Endometrium (tissue), 2 donors: Measurements from ENCODE around the gene TH.

Experiments
- FAIRE-seq: peaks from 2 replicates; lab custom pipeline; 2012; peaks lifted over from hg19 to GRCh38; lab: Jason Lieb, UNC
- donor health status: control.
- donor health status: control.

TH gene

DNA sequence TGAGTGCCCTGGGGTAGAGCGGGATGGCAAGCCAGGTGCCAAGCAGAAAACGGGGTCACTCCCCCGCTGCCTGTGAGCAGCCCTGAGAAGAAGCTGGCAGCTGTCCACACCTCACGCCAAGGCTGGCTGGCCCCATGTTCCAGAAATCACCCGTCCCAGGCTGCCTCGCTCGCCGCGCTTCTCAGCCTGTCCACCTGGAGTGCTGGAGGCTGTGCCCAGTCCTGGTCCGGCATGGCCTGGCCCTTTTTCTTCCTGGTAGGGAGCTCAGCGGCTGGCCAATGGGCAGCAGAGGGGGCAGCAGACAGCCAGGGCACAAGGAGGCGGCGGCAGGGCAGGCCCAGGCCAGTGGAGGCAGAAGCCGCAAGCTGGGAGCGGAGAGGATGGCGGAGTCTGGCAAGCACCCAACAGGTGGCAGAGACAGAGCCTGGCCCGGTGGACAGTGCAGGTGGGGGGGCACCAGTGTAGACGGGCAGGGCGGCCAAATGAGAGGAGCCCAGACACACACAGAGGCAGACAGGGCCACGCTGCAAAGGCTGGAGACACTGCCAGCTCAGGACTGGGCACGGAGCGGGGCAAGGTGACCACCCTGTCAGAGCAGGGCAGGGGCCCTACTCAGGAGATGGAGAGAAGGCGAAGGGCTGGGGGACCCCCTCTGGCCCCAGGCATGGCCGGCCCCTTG lies 37.2 kb upstream of the TH start:
- FAIRE-seq = no peak

DNA sequence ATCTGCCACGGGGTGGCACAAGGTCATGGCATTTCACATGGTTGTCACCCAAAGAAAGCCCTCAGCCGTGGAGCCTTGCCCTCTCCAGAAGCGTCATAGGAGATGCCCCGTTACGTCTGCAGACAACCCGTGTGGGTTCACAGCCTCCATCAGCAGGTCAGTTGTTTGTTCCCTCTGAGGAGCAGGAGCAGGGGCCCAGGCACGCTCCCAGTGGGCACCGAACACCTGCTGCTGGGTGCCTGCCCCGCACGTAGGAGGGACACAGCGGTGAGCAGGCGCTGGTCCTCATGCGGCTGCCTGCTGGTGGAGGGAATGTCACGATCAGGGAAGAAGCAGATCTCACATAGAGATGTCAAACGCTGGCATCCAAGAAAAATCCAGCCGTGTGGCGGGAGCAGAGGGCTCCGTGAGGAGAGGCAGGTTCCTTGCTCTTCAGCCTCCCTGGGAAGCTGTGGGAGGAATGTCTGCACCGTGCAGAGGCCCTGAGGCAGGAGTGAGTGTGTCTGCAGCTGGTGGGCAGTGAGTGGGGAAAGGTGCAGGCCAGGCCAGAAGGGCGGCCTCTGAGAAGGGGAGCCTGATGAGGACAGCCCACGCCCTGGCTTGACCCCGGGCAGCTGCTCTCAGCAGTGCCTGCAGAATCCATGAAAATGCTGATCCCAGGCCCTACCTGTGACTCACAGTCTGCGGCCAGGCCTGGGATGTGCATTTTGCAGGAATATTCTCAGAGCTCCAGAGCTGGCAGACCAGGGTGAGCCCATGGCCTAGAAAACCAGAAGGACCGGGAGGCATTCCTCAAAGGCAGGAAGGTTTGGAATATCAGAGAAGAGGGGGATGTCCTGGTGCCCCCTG lies 36.4 kb upstream of the TH start:
- no peak for FAIRE-seq

DNA sequence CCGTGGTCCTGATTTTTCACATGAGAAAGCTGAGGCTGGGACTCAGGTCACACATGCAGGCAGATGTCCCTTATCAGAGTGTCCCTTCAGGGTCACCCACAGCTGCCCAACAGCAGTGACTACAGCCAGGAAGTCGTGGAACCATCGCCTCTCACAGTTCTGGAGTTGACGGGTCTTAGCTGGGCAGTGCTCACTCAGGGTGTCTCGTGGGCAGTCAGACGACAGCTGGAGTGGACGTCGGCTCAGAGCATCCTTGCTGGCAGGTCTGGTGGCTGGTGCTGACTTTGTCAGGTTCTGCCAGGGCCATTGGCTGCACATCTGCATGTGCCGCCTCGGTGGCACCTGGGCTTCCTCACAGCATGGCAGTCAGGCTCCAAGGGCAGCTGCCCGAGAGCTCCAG lies 35.6 kb upstream of the TH start:
- FAIRE-seq = no peak

DNA sequence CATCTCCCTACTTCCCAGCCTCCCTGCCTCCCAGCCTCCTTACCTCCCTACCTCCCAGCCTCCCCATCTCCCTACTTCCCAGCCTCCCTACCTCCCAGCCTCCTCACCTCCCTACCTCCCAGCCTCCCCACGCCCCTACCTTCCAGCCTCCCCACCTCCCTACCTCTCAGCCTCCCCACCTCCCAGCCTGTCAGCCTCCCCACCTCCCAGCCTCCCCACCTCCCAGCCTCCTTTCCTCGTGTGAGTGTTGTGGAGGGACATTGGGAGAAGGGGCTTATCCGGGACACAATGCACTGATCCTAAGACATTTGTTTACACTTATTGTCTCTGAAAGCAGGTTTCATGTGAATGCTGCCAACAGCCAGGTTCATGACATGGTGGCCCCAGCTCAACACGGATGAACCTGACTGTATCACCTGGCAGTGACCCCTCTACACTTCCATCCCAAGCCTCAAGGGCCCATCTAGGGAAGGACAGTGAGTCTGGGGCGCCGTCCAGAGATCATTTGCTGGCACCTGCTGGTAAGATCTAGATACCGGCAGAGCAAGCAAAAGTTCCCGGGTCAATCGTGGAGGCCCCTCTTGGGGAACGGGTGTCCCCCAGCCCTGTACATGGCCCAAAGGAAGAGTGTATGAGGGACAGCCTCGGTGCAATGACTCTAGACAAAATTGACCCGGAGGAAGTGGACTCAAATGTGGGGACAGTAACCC lies 34.5 kb upstream of the TH start:
- FAIRE-seq = no peak

DNA sequence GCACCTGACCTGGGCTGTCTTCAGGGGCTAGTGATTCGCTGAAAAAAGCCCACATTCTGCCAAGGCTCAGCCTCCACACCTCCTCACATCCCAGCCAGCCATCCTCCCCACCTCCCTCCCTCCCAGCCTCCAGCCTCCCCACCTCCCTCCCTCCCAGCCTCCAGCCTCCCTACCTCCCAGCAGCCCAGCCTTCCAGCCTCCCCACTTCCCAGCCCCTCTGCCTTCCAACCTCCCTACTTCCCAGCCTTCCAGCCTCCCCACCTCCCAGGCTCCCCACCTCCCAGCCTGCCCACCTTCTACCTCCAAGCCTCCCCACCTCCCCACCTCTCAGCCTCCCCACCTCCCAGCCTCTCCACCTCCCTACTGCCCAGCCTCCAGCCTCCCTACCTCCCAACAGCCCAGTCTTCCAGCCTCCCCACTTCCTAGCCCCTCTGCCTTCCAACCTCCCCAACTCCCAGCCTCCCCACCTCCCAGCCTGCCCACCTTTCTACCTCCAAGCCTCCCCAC lies 33.7 kb upstream of the TH start:
- no peak for FAIRE-seq

DNA sequence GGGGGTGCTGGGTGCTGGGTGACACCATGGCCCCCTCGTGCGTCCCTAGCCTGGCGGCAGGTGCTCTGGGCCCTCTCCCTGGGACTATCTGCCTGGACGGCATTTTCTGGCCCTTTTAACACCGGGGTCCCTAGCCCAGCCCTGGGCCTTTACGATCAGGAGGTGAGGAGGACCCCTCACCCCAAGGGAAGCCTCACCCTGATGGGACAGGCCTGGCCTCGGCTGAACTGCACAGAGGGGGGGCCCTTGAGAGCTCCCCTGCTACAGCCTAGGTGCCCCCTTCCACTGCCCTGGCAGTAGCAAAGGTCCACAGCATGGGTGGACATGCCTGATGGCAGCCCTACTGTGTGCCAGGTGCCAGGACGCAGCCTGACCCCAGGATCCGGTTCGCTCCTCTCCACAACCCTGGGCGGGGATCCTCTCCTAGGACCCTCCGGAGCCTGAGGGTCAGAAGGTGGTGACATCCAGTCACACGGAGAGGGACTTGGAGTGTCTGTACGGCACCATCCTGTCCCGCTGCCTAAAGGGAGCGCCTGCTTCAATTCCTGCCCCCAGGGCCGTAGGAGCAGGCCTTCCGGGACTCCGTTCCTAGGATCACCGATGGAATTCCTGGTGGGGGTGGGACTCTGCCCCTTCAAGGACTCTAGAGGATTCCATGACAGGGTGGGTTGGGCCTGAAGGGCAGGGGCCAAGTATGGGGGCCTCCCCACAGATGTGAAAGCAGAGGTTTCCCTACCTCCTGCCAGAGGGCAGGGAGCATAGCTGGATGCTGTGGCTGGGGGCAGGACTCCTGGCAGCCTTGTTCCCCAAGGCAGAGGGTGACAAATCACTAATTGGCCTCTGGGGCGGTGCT lies 33.0 kb upstream of the TH start:
- FAIRE-seq = no peak

DNA sequence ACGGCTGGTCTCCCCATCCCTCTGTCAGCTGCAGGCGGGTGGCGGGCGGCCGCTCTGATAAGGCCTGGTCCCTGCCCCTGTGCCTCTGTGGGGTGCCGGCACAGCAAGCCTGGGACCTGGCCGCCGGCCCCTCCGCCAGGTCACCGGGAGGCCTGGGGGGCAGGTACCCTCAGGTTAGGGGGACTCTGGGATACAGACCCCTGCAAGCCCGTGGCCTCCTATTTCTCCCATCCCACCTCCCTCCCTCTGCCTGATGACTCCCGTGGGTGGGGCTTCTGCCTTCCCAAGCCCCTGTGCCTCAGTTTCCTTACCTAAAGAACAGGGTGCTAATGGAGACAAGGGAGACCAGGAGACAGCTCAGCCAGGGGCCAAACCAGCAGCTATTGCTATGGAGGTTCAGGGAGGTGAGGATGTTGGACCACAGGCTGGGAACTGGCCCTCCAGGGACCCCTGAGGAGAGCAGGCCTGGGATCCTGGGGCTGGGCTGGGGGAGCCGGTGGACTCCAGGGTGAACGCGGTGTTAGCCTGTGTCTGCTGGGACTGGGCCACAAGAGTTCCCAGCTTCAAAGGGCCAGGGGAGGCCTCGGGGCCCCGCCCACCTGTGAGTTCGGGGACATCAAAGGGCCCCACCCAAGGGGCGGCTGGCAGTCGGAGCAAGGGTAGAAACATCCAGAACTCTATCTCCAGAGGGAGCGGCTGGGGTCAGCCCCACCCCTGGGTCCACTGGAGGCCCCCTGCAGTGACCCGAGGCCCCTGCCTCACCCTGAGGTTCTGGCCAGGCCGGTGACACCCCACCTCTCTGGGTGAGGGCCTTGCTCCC lies 32.0 kb upstream of the TH start:
- FAIRE-seq = no peak

DNA sequence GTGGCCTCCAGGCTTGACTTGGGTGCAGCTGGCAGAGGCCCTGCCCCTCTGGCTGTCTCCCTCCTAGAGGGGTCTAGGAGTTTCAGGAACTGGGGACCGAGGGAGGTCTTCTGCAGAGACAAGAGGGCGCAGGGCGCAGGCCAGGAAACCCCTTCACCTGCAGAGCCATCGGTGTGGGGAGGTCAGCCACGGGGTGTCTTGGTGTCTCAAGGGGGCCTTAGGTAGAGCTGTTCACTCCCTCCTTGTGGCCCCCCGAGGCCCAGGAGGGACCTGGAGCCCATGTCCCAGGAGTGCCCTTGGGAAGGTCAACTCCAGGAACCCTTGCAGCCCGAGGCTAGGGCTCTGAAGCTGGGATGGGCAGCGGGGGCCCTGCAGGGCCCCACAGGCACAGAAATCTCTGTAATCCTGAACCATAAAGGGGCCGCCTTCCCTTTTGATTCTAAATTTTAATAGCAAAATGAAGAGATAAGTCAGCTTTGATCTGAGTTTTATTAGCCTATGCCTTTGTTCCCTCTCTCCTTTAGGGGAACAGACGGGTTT lies 31.4 kb upstream of the TH start:
- FAIRE-seq = no peak

DNA sequence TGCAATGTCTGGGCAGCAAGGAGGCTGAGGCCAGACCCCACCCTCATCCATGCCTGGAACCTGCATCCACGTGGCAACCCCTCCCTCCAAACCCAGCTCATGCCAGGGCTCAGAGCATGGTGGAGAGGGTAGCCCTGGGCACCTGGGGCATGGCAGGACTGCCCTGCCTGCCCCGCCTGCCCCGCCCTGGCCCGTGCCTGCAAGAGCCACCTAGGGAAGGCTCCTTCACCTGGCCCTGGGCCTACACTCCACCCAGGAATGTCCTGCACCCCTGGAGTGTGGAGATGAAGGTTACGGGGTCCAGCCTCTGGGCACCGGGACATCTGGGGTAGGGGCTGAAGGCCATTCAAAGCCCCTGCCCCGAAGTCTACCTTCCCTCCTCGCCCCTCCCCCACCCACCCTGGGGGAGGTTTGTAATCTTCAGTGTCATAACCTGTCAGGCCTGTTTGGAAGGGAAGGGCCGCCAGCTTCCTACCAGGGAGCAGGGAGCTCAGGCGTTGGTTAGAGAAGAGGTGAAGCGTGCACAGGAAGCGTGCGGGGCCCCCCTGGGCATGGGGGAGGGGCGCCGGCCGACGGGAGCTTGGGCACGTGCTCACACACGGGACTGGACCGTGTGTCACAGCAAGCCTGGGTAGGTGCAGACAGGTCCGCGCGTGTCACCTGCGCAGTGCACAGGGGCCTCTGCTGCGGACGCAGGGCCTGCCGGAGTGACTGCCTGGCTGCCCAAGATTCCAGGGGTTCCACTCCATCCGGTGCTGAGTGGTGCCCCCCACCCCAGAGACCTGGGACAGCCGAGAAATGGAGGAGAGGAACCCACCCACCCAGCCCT lies 30.7 kb upstream of the TH start:
- no peak for FAIRE-seq

DNA sequence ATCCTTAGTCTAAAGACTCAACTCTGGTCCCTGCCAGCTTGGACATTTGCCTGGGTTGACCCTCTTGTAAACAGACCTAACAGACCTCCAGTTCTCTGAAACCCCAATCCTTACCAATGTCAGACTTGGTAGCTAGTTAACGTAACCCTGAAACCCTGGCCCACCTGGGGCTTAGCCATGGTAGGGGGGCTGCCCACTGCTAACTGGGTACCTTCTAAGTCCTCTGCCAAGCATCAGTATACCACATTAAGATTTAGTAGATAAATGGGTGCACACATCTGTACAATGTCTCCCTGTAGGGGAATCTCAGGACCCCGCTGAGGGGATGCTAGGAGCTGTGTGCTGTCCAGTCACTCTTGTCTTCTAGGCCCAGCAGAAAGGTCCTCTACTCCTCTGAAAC lies 29.9 kb upstream of the TH start:
- FAIRE-seq = no peak

DNA sequence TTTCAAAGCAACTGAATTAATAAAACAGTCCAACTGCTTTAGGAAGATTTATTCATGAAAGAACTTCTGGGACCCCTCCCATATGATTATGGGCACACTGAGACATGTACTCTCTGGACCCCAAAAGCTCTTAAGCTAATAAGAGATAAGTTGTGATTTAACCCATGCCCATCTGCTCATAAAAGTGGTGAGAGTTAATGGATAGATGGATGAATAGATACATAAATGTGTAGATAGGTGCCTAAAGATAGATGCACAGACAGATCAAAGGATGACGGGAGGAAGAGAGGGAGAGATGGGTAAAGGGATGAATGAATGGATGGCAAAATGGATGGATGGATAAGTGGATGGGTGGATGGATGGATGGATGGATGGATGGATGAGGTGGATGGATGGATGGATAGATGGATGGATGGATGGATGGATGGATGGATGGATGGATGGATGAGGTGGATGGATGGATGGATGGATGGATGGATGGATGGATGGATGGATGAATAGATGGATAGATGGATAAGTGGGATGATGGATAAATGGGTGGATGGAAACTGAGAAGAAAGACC lies 29.4 kb upstream of the TH start:
- FAIRE-seq = no peak

DNA sequence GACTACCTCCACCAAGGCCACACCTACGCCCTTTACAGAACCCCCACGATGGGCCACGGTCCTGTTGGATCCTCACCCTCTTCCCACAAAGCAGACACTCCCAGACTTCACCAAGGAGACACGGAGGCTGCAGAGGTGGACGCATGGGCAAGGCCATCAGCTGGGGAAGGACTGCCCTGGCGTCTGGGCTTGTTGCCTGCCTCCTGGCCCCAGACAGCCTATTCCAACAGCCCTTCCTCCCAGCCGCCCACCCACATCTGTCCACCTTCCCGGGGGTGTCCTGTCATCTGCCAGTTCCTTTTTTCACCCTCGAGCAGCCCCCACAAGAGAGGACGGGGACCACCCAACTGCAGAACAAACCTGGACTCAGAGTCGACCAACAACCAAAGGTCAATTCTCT lies 28.9 kb upstream of the TH start:
- no peak for FAIRE-seq

DNA sequence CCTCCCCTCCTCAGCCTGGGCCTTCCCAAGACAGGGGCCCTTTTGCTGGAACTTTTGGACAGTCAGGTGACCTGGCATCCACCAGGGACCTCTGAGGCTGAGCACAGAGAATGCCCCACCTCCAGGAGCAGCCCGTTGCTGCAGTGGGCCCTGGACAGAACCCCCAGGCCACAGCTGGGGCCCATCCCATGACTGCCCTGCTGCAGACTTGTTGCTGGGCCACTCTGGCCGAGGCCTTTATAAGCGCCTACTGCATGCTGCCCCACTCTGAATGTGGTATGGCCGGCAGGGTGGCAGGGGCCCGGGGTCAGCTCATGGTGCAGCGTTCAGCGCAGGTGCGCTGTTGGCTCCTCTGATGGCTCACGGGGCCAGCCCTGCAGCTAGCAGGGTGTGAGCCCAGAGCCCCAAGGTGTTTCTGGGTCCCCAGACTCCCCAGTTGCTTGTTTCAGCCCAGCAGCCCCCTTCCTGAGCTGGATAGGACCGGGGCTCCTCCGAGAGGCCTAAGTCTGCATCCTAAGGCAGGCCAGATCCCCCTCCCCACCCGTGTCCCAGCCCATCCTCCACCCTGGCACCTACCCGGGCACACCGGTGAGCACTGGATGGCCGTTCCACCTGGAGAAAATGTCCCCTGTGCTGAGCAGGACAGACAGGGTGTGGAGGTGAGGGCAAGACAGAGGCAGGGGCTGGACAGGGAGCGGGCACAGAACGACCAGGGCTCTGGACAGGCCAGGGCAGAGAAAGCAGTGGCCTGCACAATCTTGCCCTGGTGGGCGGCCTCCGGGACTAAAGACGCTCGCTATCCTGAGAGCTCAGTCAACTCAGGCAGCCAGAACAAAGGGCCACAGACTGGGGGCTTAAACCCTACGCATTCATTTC lies 28.1 kb upstream of the TH start:
- no peak for FAIRE-seq

DNA sequence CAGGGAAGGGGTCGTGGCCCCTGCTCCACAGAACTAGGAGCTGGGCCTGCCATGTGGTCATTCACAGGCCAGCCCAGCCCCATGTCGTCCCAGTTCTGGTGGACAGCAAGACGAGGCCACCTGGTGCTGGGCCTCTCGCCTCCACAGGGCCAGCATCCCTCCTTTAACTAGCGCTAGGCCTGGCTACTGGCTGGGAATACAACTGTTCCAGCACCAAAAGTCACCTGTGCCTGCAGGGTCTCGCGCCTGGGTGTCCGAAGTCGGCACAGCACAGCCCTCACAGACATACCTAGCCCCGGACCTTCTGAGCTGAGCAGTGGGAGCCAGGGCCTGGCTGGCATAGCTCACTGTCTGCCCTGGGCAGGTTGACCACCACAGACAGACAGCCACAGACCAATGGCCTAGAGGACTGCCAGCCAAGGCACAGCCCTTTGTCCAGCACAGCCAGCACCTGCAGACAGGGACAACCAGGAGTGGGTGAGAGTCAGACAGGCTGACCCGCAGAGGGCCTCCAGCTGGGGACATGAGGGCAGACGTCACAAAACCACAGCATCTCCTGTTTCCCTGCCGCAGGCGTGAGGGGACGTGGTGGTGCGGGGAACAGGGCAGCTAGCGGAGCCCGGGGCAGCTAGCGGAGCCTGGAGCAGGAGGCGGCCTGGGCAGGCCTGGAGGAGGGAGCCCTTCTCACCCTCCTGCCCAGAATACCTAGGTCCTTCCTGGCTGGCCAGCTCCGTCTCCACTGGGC lies 27.2 kb upstream of the TH start:
- FAIRE-seq = no peak

DNA sequence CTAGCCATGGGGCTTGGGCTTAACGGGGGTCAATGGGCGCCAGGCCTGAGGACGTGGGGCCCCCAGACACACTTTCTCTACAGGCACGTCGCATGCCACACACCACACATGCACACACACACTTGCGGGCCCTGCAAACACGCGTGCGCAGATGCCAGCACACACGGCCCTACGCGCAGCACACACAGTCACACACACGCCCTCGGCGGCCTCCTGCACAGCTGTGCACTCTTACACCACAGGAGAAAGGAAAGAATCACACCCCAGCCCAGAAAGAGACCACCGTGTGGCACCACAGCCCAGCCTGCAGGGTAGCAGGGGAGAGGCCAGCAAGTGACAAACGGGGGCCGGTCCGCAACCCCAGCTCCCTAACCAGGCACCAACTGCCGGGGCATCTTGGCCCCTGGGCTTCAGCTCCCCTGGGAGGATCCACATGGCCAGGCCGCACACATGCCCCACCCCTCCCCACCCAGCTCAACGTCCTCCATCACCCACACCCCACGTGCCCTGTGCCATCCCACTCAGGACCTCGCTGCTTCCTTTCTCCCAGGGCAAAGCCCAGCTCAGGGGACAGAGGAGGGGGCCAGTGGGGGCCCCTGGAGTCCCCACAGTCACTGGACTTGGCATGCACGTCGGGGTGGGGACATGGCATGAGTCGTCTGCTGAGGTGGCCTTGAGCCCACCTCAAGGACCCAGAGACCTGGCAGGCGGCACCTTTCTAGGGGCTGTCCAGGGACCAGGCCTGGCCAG lies 26.3 kb upstream of the TH start:
- no peak for FAIRE-seq

DNA sequence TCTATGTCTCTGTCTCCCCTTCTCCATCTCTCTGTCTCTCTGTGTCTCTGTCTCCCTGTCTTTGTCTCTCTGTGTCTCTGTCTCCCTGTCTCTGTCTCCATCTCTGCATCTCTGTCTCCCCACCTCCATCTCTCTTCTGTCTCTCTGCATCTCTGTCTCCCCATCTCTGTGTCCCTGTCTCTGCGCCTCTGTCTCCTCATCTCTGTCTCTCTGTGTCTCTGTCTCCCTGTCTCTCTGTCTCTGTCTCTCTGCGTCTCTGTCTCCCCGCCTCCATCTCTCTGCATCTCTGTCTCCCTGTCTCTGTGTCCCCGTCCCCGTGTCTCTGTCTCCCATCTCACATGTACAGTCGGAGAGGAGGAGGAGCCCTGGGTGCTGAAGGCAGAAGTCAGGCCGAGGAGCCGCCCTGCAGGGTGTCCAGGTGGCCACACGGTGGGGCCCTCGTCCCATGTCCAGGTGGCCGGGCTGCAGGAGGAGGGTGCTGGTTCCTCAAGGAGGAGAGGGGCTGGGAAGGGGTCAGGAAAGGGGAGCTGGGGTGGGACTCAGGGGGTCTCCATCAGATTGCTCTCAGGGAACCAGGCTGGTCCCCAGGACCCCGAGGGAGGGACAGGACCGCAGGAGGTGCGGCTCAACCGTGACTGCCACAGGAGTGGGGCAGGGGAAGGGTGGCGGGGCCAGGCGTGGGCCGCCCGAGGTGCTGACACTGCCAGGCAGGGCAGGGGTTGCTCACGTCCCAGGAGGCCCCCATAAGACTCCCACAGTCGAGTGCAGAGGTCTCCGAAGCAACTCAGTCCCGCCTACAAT lies 25.6 kb upstream of the TH start:
- no peak for FAIRE-seq
